H1 (cell line): Measurements from ENCODE around the gene ARHGAP4. TPM values are rescaled to one million over a fixed set of nuclear protein-coding genes. Genes with fewer than 3 reads are reported as not detected.

Experiments used
- CTCF ChIA-PET: fragments of 300-600 bp; sonication (Branson Sonifier 250); formaldehyde crosslinking; loops from one replicate; lab custom pipeline; 2021; ENCODE audit not compliant: partially characterized antibody; lab: Charles Lee
- POLR2A ChIA-PET: fragments of 300-600 bp; sonication (Branson Sonifier 250); formaldehyde crosslinking; loops from one replicate; lab custom pipeline; 2021; ENCODE audit warnings: inconsistent platforms; ENCODE audit not compliant: partially characterized antibody; lab: Charles Lee
- DNase-seq, 2 experiments: peaks; one replicate each; pipeline versions ENCODE4 v3.0.0 to v3.0.0-alpha.2; 2010 to 2022; ENCODE audit warnings: low spot score in 2 of 2, low read depth in 1 of 2, mixed read lengths in 1 of 2
- FAIRE-seq: peaks from 2 replicates; lab custom pipeline; 2011; peaks lifted over from hg19 to GRCh38; lab: Jason Lieb, UNC
- H2AFZ ChIP-seq: 2 replicates; pipeline ENCODE4 v1.8.1; 2012; ENCODE audit warnings: low read length, inconsistent platforms
- H2AK5ac ChIP-seq: 2 replicates; pipeline ENCODE4 v1.6.1; 2013; ENCODE audit warnings: low read depth, low read length
- H2BK120ac ChIP-seq: replicated peaks from 2 replicates; pipeline ENCODE3; 2013; ENCODE audit warnings: low read depth, low read length, inconsistent platforms
- H2BK12ac ChIP-seq: 2 replicates; pipeline ENCODE4 v1.6.1; 2013; ENCODE audit warnings: low read depth, low read length
- H2BK15ac ChIP-seq: 2 replicates; pipeline ENCODE4 v1.6.1; 2013; ENCODE audit warnings: low read length
- H2BK20ac ChIP-seq: 2 replicates; pipeline ENCODE4 v1.6.1; 2013; ENCODE audit warnings: low read length
- H2BK5ac ChIP-seq: 2 replicates; pipeline ENCODE4 v1.6.1; 2013; ENCODE audit warnings: low read depth, low read length
- H3K14ac ChIP-seq: 2 replicates; pipeline ENCODE4 v1.6.1; 2013; ENCODE audit warnings: inconsistent platforms; ENCODE audit not compliant: insufficient read length
- H3K18ac ChIP-seq: 2 replicates; pipeline ENCODE4 v1.6.1; 2013; ENCODE audit warnings: low read length; ENCODE audit errors: extremely low read depth
- H3K23ac ChIP-seq: 2 replicates; pipeline ENCODE4 v1.6.1; 2013; ENCODE audit warnings: inconsistent platforms; ENCODE audit not compliant: insufficient read length
- H3K23me2 ChIP-seq: 2 replicates; pipeline ENCODE4 v1.6.1; 2013; ENCODE audit warnings: low read depth, low read length
- H3K27ac ChIP-seq: 2 replicates; pipeline ENCODE4 v1.6.1; 2011; ENCODE audit warnings: low read depth, low read length, inconsistent platforms
- H3K27me3 ChIP-seq, 4 experiments: replicated peaks in 1 of 4; 1 replicate in 1 of 4; 2 replicates in 3 of 4; pipeline versions ENCODE4 v1.6.1 to v1.8.1; 2011 to 2013; ENCODE audit warnings: low read length in 3 of 4, mild to moderate bottlenecking in 3 of 4, inconsistent platforms in 2 of 4, mixed read lengths in 2 of 4, moderate library complexity in 1 of 4; ENCODE audit not compliant: control insufficient read depth in 3 of 4, insufficient read depth in 3 of 4; ENCODE audit errors: extremely low read depth in 1 of 4
- H3K36me3 ChIP-seq, 4 experiments: 2 replicates each; pipeline versions ENCODE4 v1.6.1 to v1.8.1; 2011 to 2013; ENCODE audit warnings: mild to moderate bottlenecking in 4 of 4, low read length in 3 of 4, moderate library complexity in 2 of 4, control low read depth in 1 of 4, inconsistent platforms in 1 of 4; ENCODE audit not compliant: insufficient read depth in 4 of 4, control insufficient read depth in 2 of 4
- H3K4ac ChIP-seq: replicated peaks from 2 replicates; pipeline ENCODE3; 2013; ENCODE audit warnings: low read length, low read depth, mixed read lengths, inconsistent platforms; ENCODE audit not compliant: insufficient read length
- H3K4me1 ChIP-seq, 4 experiments: replicated peaks in 1 of 4; 1 replicate in 1 of 4; 2 replicates in 3 of 4; pipeline versions ENCODE4 v1.6.1 to v1.8.1; 2011 to 2013; ENCODE audit warnings: low read length in 3 of 4, inconsistent platforms in 2 of 4, mixed read lengths in 1 of 4; ENCODE audit not compliant: insufficient read depth in 4 of 4, control insufficient read depth in 3 of 4
- H3K4me2 ChIP-seq, 2 experiments: 2 replicates each; pipeline versions ENCODE4 v1.6.1 to v1.8.1; 2011 to 2013; ENCODE audit warnings: low read depth in 2 of 2, low read length in 2 of 2, control low read depth in 1 of 2, inconsistent platforms in 1 of 2, mild to moderate bottlenecking in 1 of 2; ENCODE audit not compliant: insufficient read depth in 1 of 2
- H3K4me3 ChIP-seq, 4 experiments: fragments of 200-600, 300-600 bp in 1 of 4; sonication (generic), shearing (Covaris generic), sonication (Bioruptor Twin) in 1 of 4; 2 replicates each; pipeline versions ENCODE4 v1.5.1 to v1.8.1; 2011 to 2016; ENCODE audit warnings: low read length in 4 of 4, low read depth in 3 of 4, control low read depth in 2 of 4, inconsistent platforms in 2 of 4, mild to moderate bottlenecking in 2 of 4, mixed read lengths in 1 of 4, moderate library complexity in 1 of 4; ENCODE audit not compliant: insufficient read depth in 2 of 4; ENCODE audit errors: extremely low read depth in 1 of 4
- H3K56ac ChIP-seq: replicated peaks from 2 replicates; pipeline ENCODE3; 2013; ENCODE audit warnings: low read depth, mild to moderate bottlenecking, mixed read lengths, low read length, inconsistent platforms; ENCODE audit not compliant: insufficient read length
- H3K79me1 ChIP-seq: 2 replicates; pipeline ENCODE4 v1.6.1; 2013; ENCODE audit warnings: low read depth, low read length, control low read depth
- H3K79me2 ChIP-seq, 2 experiments: 2 replicates each; pipeline versions ENCODE4 v1.6.1 to v1.8.1; 2012 to 2013; ENCODE audit warnings: low read length in 2 of 2, mild to moderate bottlenecking in 2 of 2, inconsistent platforms in 1 of 2; ENCODE audit not compliant: insufficient read depth in 2 of 2, control insufficient read depth in 1 of 2
- H3K9ac ChIP-seq, 4 experiments: replicated peaks in 1 of 4; 1 replicate in 1 of 4; 2 replicates in 3 of 4; pipeline versions ENCODE4 v1.6.1 to v1.8.1; 2011 to 2013; ENCODE audit warnings: low read depth in 3 of 4, low read length in 3 of 4, control low read depth in 2 of 4, mild to moderate bottlenecking in 2 of 4, moderate library complexity in 2 of 4, inconsistent platforms in 1 of 4; ENCODE audit errors: extremely low read depth in 1 of 4
- H3K9me3 ChIP-seq, 2 experiments: 2 replicates each; pipeline versions ENCODE4 v1.6.1 to v1.8.1; 2012 to 2013; ENCODE audit warnings: mild to moderate bottlenecking in 2 of 2, moderate library complexity in 2 of 2, control low read depth in 1 of 2, inconsistent platforms in 1 of 2, low read depth in 1 of 2, low read length in 1 of 2, mixed read lengths in 1 of 2; ENCODE audit not compliant: insufficient read depth in 2 of 2
- H4K20me1 ChIP-seq, 2 experiments: replicated peaks in 1 of 2; 2 replicates each; pipeline versions ENCODE3 to v1.8.1; 2011 to 2013; ENCODE audit warnings: inconsistent platforms in 2 of 2, low read length in 2 of 2, mild to moderate bottlenecking in 1 of 2; ENCODE audit not compliant: insufficient read depth in 2 of 2, control insufficient read depth in 1 of 2
- H4K5ac ChIP-seq: 2 replicates; pipeline ENCODE4 v1.6.1; 2013; ENCODE audit warnings: low read length, low read depth, mixed read lengths, inconsistent platforms; ENCODE audit not compliant: insufficient read length
- H4K8ac ChIP-seq: 2 replicates; pipeline ENCODE4 v1.8.0; 2013; ENCODE audit warnings: mild to moderate bottlenecking, moderate library complexity, low read length, inconsistent platforms; ENCODE audit not compliant: insufficient read depth; ENCODE audit errors: extremely low read depth
- H4K91ac ChIP-seq: replicated peaks from 2 replicates; pipeline ENCODE3; 2013; ENCODE audit warnings: low read length, mixed read lengths, inconsistent platforms; ENCODE audit not compliant: insufficient read length
- BACH1 ChIP-seq: IDR thresholded peaks from 2 replicates; pipeline ENCODE4 v1.6.1; 2012; ENCODE audit warnings: low read length, improper control_type of control experiment
- CEBPB ChIP-seq: IDR thresholded peaks from 2 replicates; pipeline ENCODE4 v1.6.1; 2012; ENCODE audit warnings: low read depth, low read length
- CTBP2 ChIP-seq: IDR thresholded peaks from 2 replicates; pipeline ENCODE4 v1.7.0; 2011; ENCODE audit warnings: borderline replicate concordance, mild to moderate bottlenecking, moderate library complexity, mixed read lengths, low read length; ENCODE audit not compliant: insufficient read depth, insufficient read length
- EZH2 ChIP-seq: fragments of 200-600 bp; sonication (generic); IDR thresholded peaks from 2 replicates; pipeline ENCODE4 v1.7.1; 2012; ENCODE audit warnings: low read depth, mild to moderate bottlenecking, moderate library complexity, low read length, inconsistent platforms; ENCODE audit not compliant: severe bottlenecking
- GTF2F1 ChIP-seq: IDR thresholded peaks from 2 replicates; pipeline ENCODE4 v1.6.1; 2012; ENCODE audit warnings: low read depth, low read length, improper control_type of control experiment, borderline replicate concordance
- HDAC2 ChIP-seq, 2 experiments: fragments of 300-600 bp in 1 of 2; sonication (generic) in 1 of 2; IDR thresholded peaks; 2 replicates each; pipeline ENCODE4 v1.6.1; 2011 to 2012; ENCODE audit warnings: low read depth in 2 of 2, low read length in 2 of 2, mild to moderate bottlenecking in 2 of 2, moderate library complexity in 2 of 2, borderline replicate concordance in 1 of 2, inconsistent platforms in 1 of 2
- JUND ChIP-seq: IDR thresholded peaks from 2 replicates; pipeline ENCODE4 v1.6.1; 2011; ENCODE audit warnings: mild to moderate bottlenecking, improper control_type of control experiment, low read length
- KDM4A ChIP-seq: IDR thresholded peaks from one replicate; pipeline ENCODE4 v1.7.1; 2012; ENCODE audit warnings: low read depth, mild to moderate bottlenecking, moderate library complexity, low read length, inconsistent platforms; ENCODE audit not compliant: severe bottlenecking
- SAP30 ChIP-seq: fragments of 300-600 bp; sonication (generic); IDR thresholded peaks from 2 replicates; pipeline ENCODE4 v1.7.1; 2012; ENCODE audit warnings: low read length, moderate library complexity, mild to moderate bottlenecking, inconsistent platforms; ENCODE audit not compliant: insufficient read depth, insufficient replicate concordance
- TAF7 ChIP-seq: optimal IDR thresholded peaks from 2 replicates; pipeline ENCODE3; 2011; ENCODE audit warnings: low read depth, mild to moderate bottlenecking, inconsistent platforms, low read length, moderate library complexity, borderline replicate concordance
- ZNF274 ChIP-seq: IDR thresholded peaks from 2 replicates; pipeline ENCODE4 v1.7.0; 2012; ENCODE audit warnings: low read length, borderline replicate concordance; ENCODE audit errors: extremely low read depth
- WGBS, 2 experiments: shearing (Covaris generic) in 1 of 2; methylation state at CpG; one replicate each; pipeline versions ENCODE4 v1.1.6 to v1.1.7; 2013 to 2015; ENCODE audit warnings: low lambda C conversion rate in 2 of 2, mixed read lengths in 2 of 2, inconsistent platforms in 1 of 2, low coverage in 1 of 2, missing lambda C conversion rate in 1 of 2; ENCODE audit not compliant: insufficient replicate concordance in 2 of 2, insufficient coverage in 1 of 2, insufficient read length in 1 of 2; ENCODE audit errors: extremely low coverage in 1 of 2, missing lambda C conversion rate in 1 of 2; 5-methylcytosine and 5-hydroxymethylcytosine counted together
- polyA plus RNA-seq, 7 experiments: library from polyadenylated mRNA; depleted of rRNA in 3 of 7; stranded (reverse) in 5 of 7; unstranded in 2 of 7; fragments of >200 nt in 5 of 7; fragments of 200-250 nt in 2 of 7; gene quantifications; 1 replicate in 5 of 7; 2 replicates in 1 of 7; 4 replicates in 1 of 7; pipeline versions ENCODE4 v1.2.1 to v1.2.3, GENCODE V29; 2011 to 2013; ENCODE audit warnings: missing spikeins in 2 of 7, mixed read lengths in 2 of 7
- total RNA-seq: library from RNA; stranded (reverse); fragmentation: NEBNext Ultra II Directional; extraction: Animal tissue kit (Norgen Biotek cat#: 25700); gene quantifications from 2 replicates; pipeline ENCODE4 v1.2.1, GENCODE V29; 2021

Gene ARHGAP4
- total and polyA plus RNA-seq, 2 of the 8 experiments (the other 6 are each of a cell fraction or from before 2014, with no cell fraction given) = 23.9 to 26.0 TPM

GRCh38 chrX:153951683-153952372, 25.8 kb upstream of the ARHGAP4 start:
- Histone ChIP-seq H3K79me1 (no peaks in the 10 kb centered on the region), H3K4me3 (no peak overlapping the region), H3K23me2 (no peaks in the 10 kb centered on the region), H3K36me3 (peaks cover 26 to 68% (median 49%) of the 10 kb centered on the region in 4 experiments; a peak in 7 of 8 replicates), H4K91ac (no peak overlapping the region), H2AFZ (no peak overlapping the region), H2BK15ac (no peak overlapping the region), H2BK20ac (no peak overlapping the region), H4K8ac (no peak overlapping the region), H4K20me1 (peaks cover 0 to 4% of the 10 kb centered on the region in 2 experiments), H2BK5ac (no peak overlapping the region), H3K27me3 (no peaks in the 10 kb centered on the region), H2BK12ac (no peak overlapping the region), H3K4me1 (peaks cover 0 to 11% (median 1%) of the 10 kb centered on the region in 4 experiments; a peak in 3 of 7 replicates), H2BK120ac (no peak overlapping the region), H3K27ac (no peak overlapping the region), H3K23ac (no peak overlapping the region), H3K18ac (no peak overlapping the region), H3K9ac (no peak overlapping the region), H3K4ac (no peak overlapping the region), H3K14ac (no peak overlapping the region), H3K9me3 (no peaks in the 10 kb centered on the region), H3K56ac (no peak overlapping the region), H3K79me2 (no peaks in the 10 kb centered on the region), H4K5ac (no peak overlapping the region), H2AK5ac (no peak overlapping the region), H3K4me2 (no peak overlapping the region)
- FAIRE-seq (no peak), DNase-seq (no peak)
- 93% methylated on average over 13 of the region's 28 CpGs; no CpG with 5 or more reads in 1 of the 2 experiments for WGBS, 2 experiments
- ChIA-PET CTCF (interaction anchor here (1.2 to 11.1 kb wide), 5 partner anchors 14 to 188 kb away, joined by 3 to 272 read pairs (median 5); partner anchors contain the start of genes ARHGAP4, HCFC1, NAA10 and PLXNB3), POLR2A (interaction anchor here (0.9 to 1.7 kb wide), 6 partner anchors 9 to 68 kb away, joined by 3 to 7 read pairs (median 3); partner anchors contain the start of gene ARHGAP4)
- TF ChIP-seq SAP30 = no peak
- no peak for TF ChIP-seq ZNF274
- no peak for TF ChIP-seq TAF7
- no peak for TF ChIP-seq KDM4A
- no peak for TF ChIP-seq GTF2F1
- TF ChIP-seq JUND = no peak
- TF ChIP-seq CTBP2 = no peak
- no peak for TF ChIP-seq EZH2
- no peak for TF ChIP-seq HDAC2 (IDR thresholded peaks at IDR 0.05; ENCODE audit: borderline replicate concordance in 1 of 2, low read depth in 2 of 2, low read length in 2 of 2)
- TF ChIP-seq BACH1 = no peak
- no peak for TF ChIP-seq CEBPB
